ENCODE measurements around the gene PSMB3. TPM values are rescaled to one million over a fixed set of nuclear protein-coding genes. Genes with fewer than 3 reads are reported as not detected.
A peak's percentile ranks its signal among the peaks of the same experiment; 100 is the strongest.

The PSMB3 gene
- total RNA-seq, 2 experiments from 2014 or later, result 231 to 348 TPM

DNA sequence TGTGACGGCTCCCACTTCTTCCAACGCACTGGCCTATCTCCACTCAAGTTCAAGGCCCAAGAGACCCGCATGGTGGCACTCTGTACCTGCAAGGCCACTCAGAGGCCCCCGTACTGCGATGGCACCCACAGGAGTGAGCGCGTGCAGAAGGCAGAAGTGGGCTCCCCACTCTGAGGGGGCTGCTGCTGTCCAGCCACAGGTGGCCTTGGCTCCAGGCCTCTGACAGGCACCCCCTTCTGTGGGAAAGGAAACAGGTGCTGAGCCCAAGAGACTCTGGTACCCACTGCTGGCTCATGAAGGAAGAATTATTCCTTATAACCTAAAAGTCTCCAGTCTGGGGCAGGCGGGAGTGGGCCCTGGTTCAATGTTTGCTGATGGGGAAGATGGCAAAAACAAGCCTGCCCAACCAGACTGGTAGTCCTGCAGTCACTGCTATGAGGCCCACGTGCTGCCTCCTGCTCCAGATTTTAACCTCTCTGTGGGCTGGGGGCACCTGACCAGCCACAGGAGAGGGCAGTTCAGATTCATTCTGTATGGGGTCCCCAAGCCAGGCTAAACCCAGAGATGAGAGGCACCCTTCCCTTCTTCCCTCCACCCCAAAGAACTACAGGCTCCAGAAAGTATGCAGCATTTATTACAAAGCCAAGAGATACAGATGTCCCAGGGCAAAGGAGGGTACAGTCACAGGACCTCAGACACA, 19.1 kb upstream of the PSMB3 start:
- intact Hi-C loops (cut with micrococcal nuclease; ENCODE audit: unreplicated experiment), result no loop called here
- 0 out of 2 replicates have a peak overlapping the region, but pooled peaks have one; percentile 5 for H3K4me2 ChIP-seq (ENCODE audit: low read length)
- H3K79me2 ChIP-seq (ENCODE audit: insufficient read depth, low read depth, low read length), result no peaks in the 10 kb centered on the region
- no TSS peak for BruUV-seq (replicated peaks)
- DNase-seq (ENCODE audit: low spot score), result no peak
- H3K27ac ChIP-seq (ENCODE audit: low read depth, low read length, poor library complexity, severe bottlenecking), result peak overlapping the region; percentile 24
- ChIA-PET POLR2A (no interaction called here), CTCF (ENCODE audit: unreplicated experiment) (no interaction called here)
- no peak overlapping the region for H2AFZ ChIP-seq (ENCODE audit: low read length)
- TF ChIP-seq, protein P1, sequence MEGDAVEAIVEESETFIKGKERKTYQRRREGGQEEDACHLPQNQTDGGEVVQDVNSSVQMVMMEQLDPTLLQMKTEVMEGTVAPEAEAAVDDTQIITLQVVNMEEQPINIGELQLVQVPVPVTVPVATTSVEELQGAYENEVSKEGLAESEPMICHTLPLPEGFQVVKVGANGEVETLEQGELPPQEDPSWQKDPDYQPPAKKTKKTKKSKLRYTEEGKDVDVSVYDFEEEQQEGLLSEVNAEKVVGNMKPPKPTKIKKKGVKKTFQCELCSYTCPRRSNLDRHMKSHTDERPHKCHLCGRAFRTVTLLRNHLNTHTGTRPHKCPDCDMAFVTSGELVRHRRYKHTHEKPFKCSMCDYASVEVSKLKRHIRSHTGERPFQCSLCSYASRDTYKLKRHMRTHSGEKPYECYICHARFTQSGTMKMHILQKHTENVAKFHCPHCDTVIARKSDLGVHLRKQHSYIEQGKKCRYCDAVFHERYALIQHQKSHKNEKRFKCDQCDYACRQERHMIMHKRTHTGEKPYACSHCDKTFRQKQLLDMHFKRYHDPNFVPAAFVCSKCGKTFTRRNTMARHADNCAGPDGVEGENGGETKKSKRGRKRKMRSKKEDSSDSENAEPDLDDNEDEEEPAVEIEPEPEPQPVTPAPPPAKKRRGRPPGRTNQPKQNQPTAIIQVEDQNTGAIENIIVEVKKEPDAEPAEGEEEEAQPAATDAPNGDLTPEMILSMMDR (conservative IDR thresholded peaks at IDR 0.05; ENCODE audit: low read length), result no peak
- TF ChIP-seq EZH2phosphoT487 (IDR thresholded peaks at IDR 0.05; ENCODE audit: borderline replicate concordance, low read depth, low read length), result no peak
- H3K36me3 ChIP-seq (ENCODE audit: insufficient read depth, low read length), result peaks cover 49% of the 10 kb centered on the region
- peaks cover 62% of the 10 kb centered on the region for H3K4me1 ChIP-seq (ENCODE audit: insufficient read depth, low read length, poor library complexity, severe bottlenecking)
- no peaks in the 10 kb centered on the region for H3K9me2 ChIP-seq (ENCODE audit: insufficient read depth, low read length)
- peaks cover 11% of the 10 kb centered on the region; the same call in 1 of the 2 replicates for H4K20me1 ChIP-seq (ENCODE audit: insufficient read depth, low read length)
- no peaks in the 10 kb centered on the region for H3K9me3 ChIP-seq (ENCODE audit: low read length)
- no peak overlapping the region for H3K4me3 ChIP-seq (ENCODE audit: low read depth, low read length, poor library complexity, severe bottlenecking)

DNA sequence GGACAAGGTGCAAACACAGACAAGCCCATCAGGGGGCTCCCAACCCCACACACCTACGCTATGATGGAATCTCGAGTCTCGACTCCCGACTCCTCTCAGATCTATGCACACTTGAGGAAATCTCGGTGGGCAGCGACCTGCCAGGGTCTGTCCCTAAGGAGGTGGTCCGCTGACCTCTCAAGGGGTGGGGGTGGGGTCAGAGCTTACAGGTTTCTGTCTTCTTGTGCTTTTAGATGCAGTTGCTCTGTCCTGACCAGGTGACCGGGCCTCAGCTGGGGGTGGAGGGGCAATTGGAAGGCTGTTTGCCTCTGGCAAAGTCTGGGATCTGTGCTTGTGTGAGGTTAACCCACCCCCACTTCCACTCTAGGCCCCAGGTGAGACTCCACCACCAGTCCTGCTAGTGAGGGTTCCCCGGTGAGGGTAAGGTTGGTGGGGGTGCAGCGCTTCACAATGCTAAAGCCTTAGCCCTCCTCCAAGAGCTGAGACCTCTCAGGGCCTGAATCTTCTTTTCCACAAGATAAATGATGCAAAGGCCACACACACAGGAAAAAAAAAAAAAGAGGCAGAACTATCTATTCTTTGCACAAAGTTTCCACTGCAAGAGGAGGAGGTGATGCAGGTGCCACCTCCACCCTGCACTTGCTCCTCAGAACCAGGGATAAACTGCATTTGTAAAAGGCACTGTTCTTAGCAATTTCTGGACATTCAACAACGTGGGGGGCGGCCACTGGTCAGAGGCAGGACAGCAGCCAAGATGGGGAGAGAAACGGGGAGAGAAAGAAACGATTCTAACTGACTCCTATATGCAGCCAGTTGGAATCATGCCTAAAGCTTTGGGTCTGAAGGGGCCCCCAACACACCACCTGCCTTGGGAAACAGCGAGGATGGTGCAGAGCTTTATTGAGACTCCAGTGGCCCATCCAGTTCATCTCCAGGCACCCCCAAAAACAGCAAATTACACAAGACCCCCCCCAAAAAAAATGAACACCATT, 18.3 kb upstream of the PSMB3 start:
- DNase-seq (ENCODE audit: low spot score), result peak; percentile 78
- POLR2A ChIA-PET, result interaction anchor here (0.7 to 1.3 kb wide), 2 partner anchors 11 to 176 kb away, joined by 3 to 5 read pairs; no protein-coding TSS in a partner anchor
- Histone ChIP-seq H3K4me1 (ENCODE audit: insufficient read depth, low read length, poor library complexity, severe bottlenecking) (peaks cover 54% of the 10 kb centered on the region), H3K79me2 (ENCODE audit: insufficient read depth, low read depth, low read length) (no peaks in the 10 kb centered on the region), H3K4me3 (ENCODE audit: low read depth, low read length, poor library complexity, severe bottlenecking) (no peak overlapping the region), H4K20me1 (ENCODE audit: insufficient read depth, low read length) (peaks cover 3% of the 10 kb centered on the region; the same call in 1 of the 2 replicates), H3K4me2 (ENCODE audit: low read length) (0 out of 2 replicates have a peak overlapping the region, but pooled peaks have one; percentile 5), H3K9me3 (ENCODE audit: low read length) (no peaks in the 10 kb centered on the region), H3K9me2 (ENCODE audit: insufficient read depth, low read length) (no peaks in the 10 kb centered on the region), H3K27ac (ENCODE audit: low read depth, low read length, poor library complexity, severe bottlenecking) (peak overlapping the region; percentile 24), H2AFZ (ENCODE audit: low read length) (no peak overlapping the region), H3K36me3 (ENCODE audit: insufficient read depth, low read length) (peaks cover 57% of the 10 kb centered on the region)
- CTCF ChIA-PET (ENCODE audit: unreplicated experiment), result interaction anchor here (1.0 kb wide), 1 partner anchor 58 kb away, joined by 12 read pairs; no protein-coding TSS in a partner anchor
- intact Hi-C loops (cut with micrococcal nuclease; ENCODE audit: unreplicated experiment), result loop anchor here (1.0 kb wide), 1 partner anchor 29 kb away; the partner anchor contains the start of gene MLLT6
- TF ChIP-seq, protein P1 (conservative IDR thresholded peaks at IDR 0.05; ENCODE audit: low read length), result peak; percentile 76
- no peak for TF ChIP-seq EZH2phosphoT487 (IDR thresholded peaks at IDR 0.05; ENCODE audit: borderline replicate concordance, low read depth, low read length)
- BruUV-seq (replicated peaks), result TSS peak; percentile 77
